ENCODE measurements around the gene MAPK6.

Gene MAPK6

GRCh38 chr15:51971032-51971374 lies 48.0 kb upstream of the MAPK6 start:
- Histone ChIP-seq H3K36me3 (ENCODE audit: control insufficient read depth in 2 of 2, insufficient read depth in 1 of 2, low read length in 2 of 2) (peaks cover 0 to under 1% of the 10 kb centered on the region in 2 experiments; a peak in 2 of 3 replicates), H3K27ac (ENCODE audit: extremely low read depth, low read depth, low read length) (peak overlapping the region; percentile 60; the same call in 1 of the 2 replicates), H3K4me1 (ENCODE audit: control insufficient read depth, insufficient read depth, low read length) (no peaks in the 10 kb centered on the region), H3K4me3 (ENCODE audit: low read depth, low read length) (peak overlapping the region; percentile 87), H3K9me3 (ENCODE audit: control insufficient read depth, insufficient read depth, low read depth, low read length) (no peaks in the 10 kb centered on the region)
- ChIA-PET CTCF (interaction anchor here (0.6 to 1.0 kb wide), 5 partner anchors 8 to 256 kb away, joined by 3 to 5 read pairs (median 3); no protein-coding TSS in a partner anchor), POLR2A (interaction anchor here (0.5 to 1.4 kb wide), 7 partner anchors 9 to 218 kb away, joined by 3 to 6 read pairs (median 4); partner anchors contain the start of gene TMOD3)
- TF ChIP-seq ZBTB21 (tag by site-specific recombination; IDR thresholded peaks at IDR 0.05) (no peak), ZNF138 (tag by site-specific recombination; IDR thresholded peaks at IDR 0.05; ENCODE audit: borderline replicate concordance) (no peak), ZBTB7A (tag by site-specific recombination; IDR thresholded peaks at IDR 0.05; ENCODE audit: low read depth) (no peak), ZNF121 (tag by site-specific recombination; IDR thresholded peaks at IDR 0.05) (no peak), MYNN (tag by site-specific recombination; IDR thresholded peaks at IDR 0.05; ENCODE audit: borderline replicate concordance) (no peak), ZNF211 (tag by site-specific recombination; IDR thresholded peaks at IDR 0.05; ENCODE audit: low read depth) (no peak), ZBTB17 (tag by site-specific recombination; IDR thresholded peaks at IDR 0.05) (no peak), ZNF394 (tag by site-specific recombination; IDR thresholded peaks at IDR 0.05; ENCODE audit: borderline replicate concordance) (no peak), ZNF629 (tag by site-specific recombination; IDR thresholded peaks at IDR 0.05) (no peak)

DNA sequence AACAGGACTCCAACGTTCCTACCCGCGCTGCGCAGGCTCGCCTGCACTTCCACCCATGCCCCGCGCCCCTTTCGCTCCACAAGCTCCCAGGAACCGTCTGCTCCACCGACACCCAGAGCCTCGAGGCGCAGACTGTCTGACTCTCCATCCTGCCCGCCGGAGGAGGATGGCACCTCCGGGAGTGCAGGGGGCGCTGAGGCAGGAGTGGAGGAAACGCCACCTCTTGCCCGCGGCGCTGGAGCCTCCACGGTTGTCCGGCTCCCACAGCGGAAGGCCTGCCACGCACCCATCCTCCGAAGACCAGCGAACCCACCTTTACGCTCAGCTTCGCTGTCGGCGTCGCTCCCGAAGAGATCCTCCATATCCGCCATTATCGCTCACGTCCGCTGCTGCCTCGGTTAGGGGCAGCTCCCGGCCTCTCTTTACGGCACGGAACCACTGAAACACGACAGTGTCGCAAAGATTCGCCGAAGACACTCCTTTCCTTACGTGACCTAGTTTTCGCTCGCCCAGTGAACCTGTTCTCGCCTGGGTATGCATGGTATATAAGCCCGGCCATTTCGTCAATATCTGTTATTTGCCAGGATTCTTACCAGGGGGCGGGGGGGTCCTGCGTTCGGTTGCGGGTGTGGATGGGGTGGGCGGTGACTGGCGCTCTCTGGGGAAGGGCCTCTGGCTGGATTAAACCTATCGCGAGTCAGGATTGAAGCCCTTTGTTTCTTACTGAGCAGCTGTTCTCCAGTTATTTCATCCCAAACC lies 47.5 kb upstream of the MAPK6 start, which contains the start of gene LEO1:
LEO1 (minus strand) TSS at position 404 of the 759 bp plus-strand sequence; CDS start at position 371, 33 bp downstream.
- peak within 1 kb of the TSS; percentile 60 for H3K27ac ChIP-seq (ENCODE audit: extremely low read depth, low read depth, low read length)
- peak within 1 kb of the TSS; percentile 87 for H3K4me3 ChIP-seq (ENCODE audit: low read depth, low read length)
- H3K36me3 ChIP-seq (ENCODE audit: control insufficient read depth in 2 of 2, insufficient read depth in 1 of 2, low read length in 2 of 2): no peaks in the 10 kb centered on the region; a peak in 1 of 3 replicates
- ChIA-PET POLR2A (interaction anchor here (0.5 to 1.4 kb wide), 10 partner anchors 9 to 349 kb away, joined by 3 to 9 read pairs (median 4); partner anchors contain the start of gene TMOD3), CTCF (interaction anchor here (0.7 to 1.0 kb wide), 3 partner anchors 9 to 54 kb away, joined by 3 to 5 read pairs (median 3); no protein-coding TSS in a partner anchor)
- H3K4me1 ChIP-seq (ENCODE audit: control insufficient read depth, insufficient read depth, low read length): no peaks in the 10 kb centered on the region
- H3K9me3 ChIP-seq (ENCODE audit: control insufficient read depth, insufficient read depth, low read depth, low read length): no peaks in the 10 kb centered on the region
- peak; percentile 66 for TF ChIP-seq PRDM10 (tag by site-specific recombination; IDR thresholded peaks at IDR 0.05)
- TF ChIP-seq ZIC2 (tag by site-specific recombination; IDR thresholded peaks at IDR 0.05): peak; percentile 46
- TF ChIP-seq ZBTB1 (tag by site-specific recombination; IDR thresholded peaks at IDR 0.05): no peak
- no peak for TF ChIP-seq BCL11B (tag by site-specific recombination; IDR thresholded peaks at IDR 0.05; ENCODE audit: low read depth)
- no peak for TF ChIP-seq ZNF514 (tag by site-specific recombination; IDR thresholded peaks at IDR 0.05)
- no peak for TF ChIP-seq ZNF24 (tag by site-specific recombination; IDR thresholded peaks at IDR 0.05)
- TF ChIP-seq ZNF416 (tag by site-specific recombination; IDR thresholded peaks at IDR 0.05): no peak
- TF ChIP-seq, protein P1, sequence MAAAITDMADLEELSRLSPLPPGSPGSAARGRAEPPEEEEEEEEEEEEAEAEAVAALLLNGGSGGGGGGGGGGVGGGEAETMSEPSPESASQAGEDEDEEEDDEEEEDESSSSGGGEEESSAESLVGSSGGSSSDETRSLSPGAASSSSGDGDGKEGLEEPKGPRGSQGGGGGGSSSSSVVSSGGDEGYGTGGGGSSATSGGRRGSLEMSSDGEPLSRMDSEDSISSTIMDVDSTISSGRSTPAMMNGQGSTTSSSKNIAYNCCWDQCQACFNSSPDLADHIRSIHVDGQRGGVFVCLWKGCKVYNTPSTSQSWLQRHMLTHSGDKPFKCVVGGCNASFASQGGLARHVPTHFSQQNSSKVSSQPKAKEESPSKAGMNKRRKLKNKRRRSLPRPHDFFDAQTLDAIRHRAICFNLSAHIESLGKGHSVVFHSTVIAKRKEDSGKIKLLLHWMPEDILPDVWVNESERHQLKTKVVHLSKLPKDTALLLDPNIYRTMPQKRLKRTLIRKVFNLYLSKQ (tag by site-specific recombination; IDR thresholded peaks at IDR 0.05; ENCODE audit: borderline replicate concordance): no peak
- peak; percentile 77 for TF ChIP-seq ZNF335 (tag by site-specific recombination; conservative IDR thresholded peaks at IDR 0.05)
- no peak for TF ChIP-seq ZNF239 (tag by site-specific recombination; IDR thresholded peaks at IDR 0.05)
- no peak for TF ChIP-seq ZNF341 (tag by site-specific recombination; IDR thresholded peaks at IDR 0.05; ENCODE audit: low read depth)
- peak; percentile 92 for TF ChIP-seq CTCF (tag by site-specific recombination; IDR thresholded peaks at IDR 0.05)
- TF ChIP-seq ZNF558 (tag by site-specific recombination; IDR thresholded peaks at IDR 0.05): no peak
- TF ChIP-seq ZNF76 (tag by site-specific recombination; IDR thresholded peaks at IDR 0.05; ENCODE audit: borderline replicate concordance, low read depth): peak; percentile 76
- TF ChIP-seq ZNF202 (tag by site-specific recombination; IDR thresholded peaks at IDR 0.05; ENCODE audit: borderline replicate concordance): no peak
- TF ChIP-seq ZSCAN5A (tag by site-specific recombination; IDR thresholded peaks at IDR 0.05): no peak
- TF ChIP-seq ZNF473 (tag by site-specific recombination; IDR thresholded peaks at IDR 0.05): no peak
- peak; percentile 74 for TF ChIP-seq SP7 (tag by site-specific recombination; IDR thresholded peaks at IDR 0.05)
